GM23248 (cell line): ENCODE data around the gene LPIN3. TPM values are rescaled to one million over a fixed set of nuclear protein-coding genes. Genes with fewer than 3 reads are reported as not detected.

Experiments
- DNase-seq: peaks from one replicate; pipeline ENCODE4 v3.0.0-alpha.2; 2015
- H2AFZ ChIP-seq: fragments of 200-600 bp; sonication (generic); 2 replicates; pipeline ENCODE4 v1.6.1; 2016; ENCODE audit warnings: antibody characterized with exemption
- H3F3A ChIP-seq: fragments of 200-600 bp; sonication (generic); 2 replicates; pipeline ENCODE4 v1.6.1; 2016; ENCODE audit warnings: mild to moderate bottlenecking, antibody characterized with exemption, mixed run types; ENCODE audit not compliant: insufficient read depth
- H3K27ac ChIP-seq: fragments of 200-600 bp; sonication (generic); 2 replicates; pipeline ENCODE4 v1.5.1; 2016; ENCODE audit warnings: mild to moderate bottlenecking
- H3K27me3 ChIP-seq: fragments of 200-600 bp; sonication (generic); replicated peaks from 2 replicates; pipeline ENCODE4 v1.6.1; 2016; ENCODE audit warnings: mild to moderate bottlenecking; ENCODE audit not compliant: insufficient read depth
- H3K36me3 ChIP-seq: fragments of 200-600 bp; sonication (generic); 2 replicates; pipeline ENCODE4 v1.6.1; 2016; ENCODE audit warnings: low read depth, mild to moderate bottlenecking
- H3K4me1 ChIP-seq: fragments of 200-600 bp; sonication (generic); 2 replicates; pipeline ENCODE4 v1.6.1; 2016; ENCODE audit warnings: mild to moderate bottlenecking; ENCODE audit not compliant: insufficient read depth
- H3K4me2 ChIP-seq: fragments of 200-600 bp; sonication (generic); one replicate; pipeline ENCODE4 v1.6.1; 2016; ENCODE audit warnings: mild to moderate bottlenecking; ENCODE audit not compliant: unreplicated experiment
- H3K4me3 ChIP-seq: fragments of 200-600 bp; sonication (generic); 2 replicates; pipeline ENCODE4 v1.5.1; 2016; ENCODE audit warnings: mild to moderate bottlenecking
- H3K79me2 ChIP-seq: fragments of 200-600 bp; sonication (generic); 2 replicates; pipeline ENCODE4 v1.6.1; 2016; ENCODE audit warnings: mild to moderate bottlenecking; ENCODE audit not compliant: insufficient read depth
- H3K9ac ChIP-seq: fragments of 200-600 bp; sonication (generic); 2 replicates; pipeline ENCODE4 v1.6.1; 2016; ENCODE audit warnings: mild to moderate bottlenecking
- H3K9me2 ChIP-seq: fragments of 200-600 bp; sonication (generic); 2 replicates; pipeline ENCODE4 v1.6.1; 2016; ENCODE audit warnings: mixed run types, mild to moderate bottlenecking, moderate library complexity; ENCODE audit not compliant: insufficient read depth
- H3K9me3 ChIP-seq: fragments of 200-600 bp; sonication (generic); one replicate; pipeline ENCODE4 v1.6.1; 2017; ENCODE audit warnings: low read depth
- H4K20me1 ChIP-seq: fragments of 200-600 bp; sonication (generic); 2 replicates; pipeline ENCODE4 v1.6.0; 2016; ENCODE audit not compliant: insufficient read depth
- EZH2 ChIP-seq: fragments of 200-600 bp; sonication (generic); IDR thresholded peaks from 2 replicates; pipeline ENCODE4 v1.6.1; 2018; ENCODE audit warnings: antibody characterized with exemption, mild to moderate bottlenecking; ENCODE audit not compliant: insufficient read depth, poor library complexity, severe bottlenecking
- EZH2phosphoT487 ChIP-seq: fragments of 200-600 bp; sonication (generic); IDR thresholded peaks from 2 replicates; pipeline ENCODE4 v1.6.1; 2018; ENCODE audit warnings: antibody characterized with exemption, moderate library complexity, mild to moderate bottlenecking, low read depth; ENCODE audit not compliant: insufficient read depth
- WGBS, 2 experiments: methylation state at CpG; one replicate each; pipeline ENCODE4 v1.1.6; 2015 to 2017; ENCODE audit warnings: low lambda C conversion rate in 2 of 2, low coverage in 1 of 2; ENCODE audit errors: missing lambda C conversion rate in 2 of 2; 5-methylcytosine and 5-hydroxymethylcytosine counted together
- in situ Hi-C: fragments of 300-500 bp; cut with MboI; formaldehyde crosslinking; loops from 2 replicates; pipeline ENCODE4 v1.15.0; 2020
- polyA plus RNA-seq: library from polyadenylated mRNA; unstranded; fragments of >200 nt; fragmentation: Nextera tagmentation; extraction: Ambion mirVana; gene quantifications from 2 replicates; pipeline ENCODE4 v1.2.1, GENCODE V29; 2016
- total RNA-seq: library from RNA; depleted of rRNA; stranded (reverse); fragments of >200 nt; shearing (Covaris generic); gene quantifications from 2 replicates; pipeline ENCODE4 v1.2.3, GENCODE V29; 2014

The LPIN3 gene
- total and polyA plus RNA-seq, 2 experiments from 2014 or later, result 11.5 to 13.0 TPM

GRCh38 chr20:41364967-41365765 lies 24.5 kb downstream of the LPIN3 start:
- H3K4me2 ChIP-seq, result no peak overlapping the region
- in situ Hi-C loops, result no loop called here
- no peaks in the 10 kb centered on the region for H3K36me3 ChIP-seq
- no peaks in the 10 kb centered on the region for H4K20me1 ChIP-seq
- H3K27me3 ChIP-seq, result peaks cover 31% of the 10 kb centered on the region
- no peak for TF ChIP-seq EZH2
- TF ChIP-seq EZH2phosphoT487, result no peak
- no peak overlapping the region for H3K9ac ChIP-seq
- no peak for DNase-seq
- H3K27ac ChIP-seq, result no peak overlapping the region
- H3K4me3 ChIP-seq, result no peak overlapping the region
- 73 to 75% methylated on average over 19 of the region's 19 CpGs for WGBS, 2 experiments
- no peaks in the 10 kb centered on the region for H3K9me3 ChIP-seq
- H3K4me1 ChIP-seq, result no peaks in the 10 kb centered on the region
- no peak overlapping the region for H2AFZ ChIP-seq
- H3F3A ChIP-seq, result no peaks in the 10 kb centered on the region
- H3K9me2 ChIP-seq, result no peaks in the 10 kb centered on the region
- no peaks in the 10 kb centered on the region for H3K79me2 ChIP-seq

- peak overlapping the region; percentile 47 for H3K4me3 ChIP-seq
- H3K27ac ChIP-seq, result no peak overlapping the region
- TF ChIP-seq EZH2, result peak; percentile 72
- peak; percentile 72; the same call in 1 of the 2 replicates for TF ChIP-seq EZH2phosphoT487
Measured at GRCh38 chr20:41365777-41366545, 25.3 kb downstream of the LPIN3 start.

GRCh38 chr20:41366546-41367392 lies 26.1 kb downstream of the LPIN3 start, which contains the start of gene EMILIN3:
Gene EMILIN3 (minus strand): TSS chr20:41366818. CDS start chr20:41366634, 184 bp downstream.
- H3K27ac ChIP-seq, result no peak within 1 kb of the TSS
- H3K4me3 ChIP-seq, result peak within 1 kb of the TSS; percentile 47
- no peak within 1 kb of the TSS for H2AFZ ChIP-seq
- H3K79me2 ChIP-seq, result no peaks in the 10 kb centered on the region
- no peaks in the 10 kb centered on the region for H3K9me3 ChIP-seq
- H3K9ac ChIP-seq, result no peak within 1 kb of the TSS
- H3K27me3 ChIP-seq, result peaks cover 31% of the 10 kb centered on the region
- peak within 1 kb of the TSS; percentile 39 for H3K4me2 ChIP-seq
- no peaks in the 10 kb centered on the region for H4K20me1 ChIP-seq
- DNase-seq, result peak; percentile 31
- no peaks in the 10 kb centered on the region for H3F3A ChIP-seq
- no peak for TF ChIP-seq EZH2
- no peak for TF ChIP-seq EZH2phosphoT487
- 27 to 40% methylated on average over 41 to 60 of the region's 93 CpGs for WGBS, 2 experiments
- no peaks in the 10 kb centered on the region for H3K9me2 ChIP-seq
- H3K4me1 ChIP-seq, result no peaks in the 10 kb centered on the region
- no peaks in the 10 kb centered on the region for H3K36me3 ChIP-seq
- in situ Hi-C loops, result no loop called here

More at GRCh38 chr20:41365777-41366545, 25.3 kb downstream of the LPIN3 start:
- Histone ChIP-seq H3K27me3 (peaks cover 31% of the 10 kb centered on the region), H2AFZ (no peak overlapping the region), H3K9ac (no peak overlapping the region), H3F3A (no peaks in the 10 kb centered on the region), H3K9me2 (no peaks in the 10 kb centered on the region), H3K4me1 (no peaks in the 10 kb centered on the region), H3K36me3 (no peaks in the 10 kb centered on the region), H3K9me3 (no peaks in the 10 kb centered on the region), H4K20me1 (no peaks in the 10 kb centered on the region), H3K79me2 (no peaks in the 10 kb centered on the region), H3K4me2 (peak overlapping the region; percentile 39)
- in situ Hi-C loops, result no loop called here
- WGBS, 2 experiments, result 5 to 10% methylated on average over 40 to 71 of the region's 76 CpGs
- peak; percentile 38 for DNase-seq

GRCh38 chr20:41367393-41367695 lies 26.7 kb downstream of the LPIN3 start:
- Histone ChIP-seq H3K27me3 (peaks cover 31% of the 10 kb centered on the region), H3K36me3 (no peaks in the 10 kb centered on the region), H3K9me2 (no peaks in the 10 kb centered on the region), H3K4me1 (no peaks in the 10 kb centered on the region), H3K4me2 (no peak overlapping the region), H3K9ac (no peak overlapping the region), H2AFZ (no peak overlapping the region), H3K4me3 (no peak overlapping the region), H4K20me1 (no peaks in the 10 kb centered on the region), H3K27ac (no peak overlapping the region), H3K9me3 (no peaks in the 10 kb centered on the region), H3K79me2 (no peaks in the 10 kb centered on the region), H3F3A (no peaks in the 10 kb centered on the region)
- WGBS, 2 experiments, result 73 to 78% methylated on average over 13 of the region's 13 CpGs
- in situ Hi-C loops, result no loop called here
- DNase-seq, result no peak
- TF ChIP-seq EZH2phosphoT487 (no peak), EZH2 (no peak)
